HG03432 (cell line): ENCODE data around the gene PON1.

Source experiments
- ATAC-seq: cut with Tn5 transposase; IDR thresholded peaks from one replicate; pipeline ENCODE4 v1.9.1; 2021; ENCODE audit warnings: mild to moderate bottlenecking, moderate library complexity; ENCODE audit not compliant: unreplicated experiment

Gene PON1

GRCh38 chr7:95324431-95324830 is at the start of gene PON1:
Gene PON1 (minus strand): TSS chr7:95324532. CDS start chr7:95324475, 57 bp downstream.
- ATAC-seq: peak; percentile 78

- ATAC-seq: no peak
Measured at GRCh38 chr7:95373323-95373722, 49.0 kb upstream of the PON1 start.

- no peak for ATAC-seq
Measured at GRCh38 chr7:95368235-95368634, 43.9 kb upstream of the PON1 start.

- no peak for ATAC-seq
Measured at GRCh38 chr7:95367606-95368005, 43.3 kb upstream of the PON1 start.

GRCh38 chr7:95365151-95365550 is 40.8 kb upstream of the PON1 start:
- ATAC-seq: no peak

- ATAC-seq: no peak
Measured at GRCh38 chr7:95357623-95358022, 33.3 kb upstream of the PON1 start.

- ATAC-seq: no peak
Measured at GRCh38 chr7:95342642-95343307, 18.4 kb upstream of the PON1 start.

- no peak for ATAC-seq
Measured at GRCh38 chr7:95342029-95342428, 17.7 kb upstream of the PON1 start.

- ATAC-seq: no peak
Measured at GRCh38 chr7:95340491-95340890, 16.2 kb upstream of the PON1 start.

- no peak for ATAC-seq
Measured at GRCh38 chr7:95338832-95339231, 14.5 kb upstream of the PON1 start.

- ATAC-seq: no peak
Measured at GRCh38 chr7:95335093-95335492, 10.8 kb upstream of the PON1 start.

GRCh38 chr7:95334447-95334846 is 10.1 kb upstream of the PON1 start:
- no peak for ATAC-seq

GRCh38 chr7:95330961-95331337 is 6.6 kb upstream of the PON1 start:
- ATAC-seq: peak; percentile 37

GRCh38 chr7:95330204-95330960 is 6.0 kb upstream of the PON1 start:
- ATAC-seq: peak; percentile 99

- ATAC-seq: no peak
Measured at GRCh38 chr7:95327356-95327755, 3.0 kb upstream of the PON1 start.

GRCh38 chr7:95323410-95324129 is 762 bp downstream of the PON1 start:
- ATAC-seq: no peak

GRCh38 chr7:95322854-95323253 is 1.5 kb downstream of the PON1 start:
- no peak for ATAC-seq

- ATAC-seq: no peak
Measured at GRCh38 chr7:95322396-95322795, 1.9 kb downstream of the PON1 start.

GRCh38 chr7:95321720-95322119 is 2.6 kb downstream of the PON1 start:
- ATAC-seq: no peak

- no peak for ATAC-seq
Measured at GRCh38 chr7:95320651-95321050, 3.7 kb downstream of the PON1 start.

GRCh38 chr7:95319570-95319969 is 4.8 kb downstream of the PON1 start:
- ATAC-seq: no peak
